ENCODE data around the gene PCDHB15. TPM values are rescaled to one million over a fixed set of nuclear protein-coding genes. Genes with fewer than 3 reads are reported as not detected.
"Not testable (repeated sequence)": the region's sequence is repeated elsewhere in the genome, so short reads cannot be mapped to it uniquely, and the experiment has no call there.

The PCDHB15 gene
- 0.07 and 2.0 TPM in 2 replicates for total RNA-seq (2014; rRNA removed; shearing (Covaris generic); ENCODE audit: low replicate concordance)

- Histone ChIP-seq H3K9me3 (peaks cover 14% of the 10 kb centered on the region), H3K36me3 (no peaks in the 10 kb centered on the region), H3K4me3 (peak within 1 kb of the TSS; percentile 22), H3K27me3 (no peaks in the 10 kb centered on the region)
- no peak for DNase-seq
These were observed at the start of gene PCDHB15 for GRCh38 chr5:141245250-141245717. Gene PCDHB15 (plus strand): TSS chr5:141245395. CDS start chr5:141245579, 184 bp downstream.

GRCh38 chr5:141196363-141196762 lies 48.8 kb upstream of the PCDHB15 start:
- Histone ChIP-seq H3K9me3 (peaks cover 6% of the 10 kb centered on the region), H3K36me3 (no peaks in the 10 kb centered on the region), H3K27me3 (peaks cover 3% of the 10 kb centered on the region), H3K4me3 (no peak overlapping the region)
- DNase-seq, result no peak

- Histone ChIP-seq H3K36me3 (no peaks in the 10 kb centered on the region), H3K9me3 (peaks cover 6% of the 10 kb centered on the region), H3K27me3 (no peaks in the 10 kb centered on the region; the same call in 1 of the 2 replicates), H3K4me3 (no peak within 1 kb of the TSS)
- DNase-seq, result no peak
These were observed 45.6 kb upstream of the PCDHB15 start, which contains the start of gene PCDHB11 for GRCh38 chr5:141199359-141200235. Gene PCDHB11 (plus strand): TSS chr5:141199627. CDS start chr5:141199775, 148 bp downstream.

- not testable (repeated sequence) for H3K4me3 ChIP-seq, H3K9me3 ChIP-seq, DNase-seq, H3K27me3 ChIP-seq, H3K36me3 ChIP-seq
These were observed 44.1 kb upstream of the PCDHB15 start for GRCh38 chr5:141201126-141201525.

GRCh38 chr5:141201646-141202045 lies 43.5 kb upstream of the PCDHB15 start:
- H3K27me3 ChIP-seq, H3K36me3 ChIP-seq, H3K9me3 ChIP-seq, DNase-seq, H3K4me3 ChIP-seq: not testable (repeated sequence)

GRCh38 chr5:141208478-141208877 lies 36.7 kb upstream of the PCDHB15 start, which contains the start of gene PCDHB12:
Gene PCDHB12 (plus strand): TSS chr5:141208719. CDS start chr5:141208908, 189 bp downstream.
- H3K9me3 ChIP-seq, result no peaks in the 10 kb centered on the region
- H3K27me3 ChIP-seq, result peaks cover 8% of the 10 kb centered on the region
- no peaks in the 10 kb centered on the region for H3K36me3 ChIP-seq
- no peak for DNase-seq
- no peak within 1 kb of the TSS for H3K4me3 ChIP-seq

GRCh38 chr5:141210281-141210680 lies 34.9 kb upstream of the PCDHB15 start:
- H3K36me3 ChIP-seq, H3K9me3 ChIP-seq, DNase-seq, H3K27me3 ChIP-seq, H3K4me3 ChIP-seq: not testable (repeated sequence)

GRCh38 chr5:141210849-141211248 lies 34.3 kb upstream of the PCDHB15 start:
- H3K9me3 ChIP-seq, H3K4me3 ChIP-seq, DNase-seq, H3K36me3 ChIP-seq, H3K27me3 ChIP-seq: not testable (repeated sequence)

- not testable (repeated sequence) for H3K4me3 ChIP-seq, H3K27me3 ChIP-seq, H3K36me3 ChIP-seq, H3K9me3 ChIP-seq
- DNase-seq, result peak; percentile 19
These were observed 31.4 kb upstream of the PCDHB15 start, which contains the start of gene PCDHB13 for GRCh38 chr5:141213656-141214339. Gene PCDHB13 (plus strand): TSS chr5:141213919. CDS start chr5:141214124, 205 bp downstream.

GRCh38 chr5:141214583-141214982 lies 30.6 kb upstream of the PCDHB15 start:
- H3K4me3 ChIP-seq, H3K9me3 ChIP-seq, DNase-seq, H3K36me3 ChIP-seq, H3K27me3 ChIP-seq: not testable (repeated sequence)

- not testable (repeated sequence) for H3K36me3 ChIP-seq, DNase-seq, H3K27me3 ChIP-seq, H3K9me3 ChIP-seq, H3K4me3 ChIP-seq
These were observed 29.7 kb upstream of the PCDHB15 start for GRCh38 chr5:141215504-141215903.

GRCh38 chr5:141216035-141216434 lies 29.2 kb upstream of the PCDHB15 start:
- H3K9me3 ChIP-seq, H3K27me3 ChIP-seq, H3K4me3 ChIP-seq, DNase-seq, H3K36me3 ChIP-seq: not testable (repeated sequence)

GRCh38 chr5:141223112-141223783 lies 21.9 kb upstream of the PCDHB15 start, which contains the start of gene PCDHB14:
Gene PCDHB14 (plus strand): TSS chr5:141223343. CDS start chr5:141223506, 163 bp downstream.
- no peaks in the 10 kb centered on the region for H3K9me3 ChIP-seq
- DNase-seq, result peak; percentile 29
- no peaks in the 10 kb centered on the region for H3K36me3 ChIP-seq
- H3K27me3 ChIP-seq, result peaks cover 8% of the 10 kb centered on the region
- peak within 1 kb of the TSS; percentile 45 for H3K4me3 ChIP-seq

GRCh38 chr5:141224844-141225243 lies 20.4 kb upstream of the PCDHB15 start:
- H3K4me3 ChIP-seq, H3K27me3 ChIP-seq, H3K36me3 ChIP-seq, DNase-seq, H3K9me3 ChIP-seq: not testable (repeated sequence)

GRCh38 chr5:141225421-141225820 lies 19.8 kb upstream of the PCDHB15 start:
- H3K36me3 ChIP-seq, H3K9me3 ChIP-seq, H3K27me3 ChIP-seq, DNase-seq, H3K4me3 ChIP-seq: not testable (repeated sequence)

GRCh38 chr5:141234109-141234667 lies 11.0 kb upstream of the PCDHB15 start:
- no peak for DNase-seq
- no peaks in the 10 kb centered on the region for H3K27me3 ChIP-seq
- peak overlapping the region; percentile 11; the same call in 1 of the 2 replicates for H3K4me3 ChIP-seq
- H3K9me3 ChIP-seq, result peaks cover 30% of the 10 kb centered on the region
- no peaks in the 10 kb centered on the region for H3K36me3 ChIP-seq
